GM13977 (cell line): ENCODE results near the gene ALK.

ENCODE experiments used
- DNase-seq: peaks from one replicate; pipeline ENCODE4 v3.0.0; 2012; ENCODE audit warnings: low spot score
- in situ Hi-C: fragments of 300-500 bp; cut with MboI; formaldehyde crosslinking; loops from one replicate; pipeline ENCODE4 v1.12.0; 2022; ENCODE audit warnings: low sequenced_read_pairs, low pct_unique_long_range_greater_than_20kb, mixed read lengths, inconsistent platforms; ENCODE audit not compliant: unreplicated experiment
- TF ChIP-seq, protein P1 (sequence below): IDR thresholded peaks from 2 replicates; pipeline ENCODE4 v1.5.1; 2012; ENCODE audit warnings: mild to moderate bottlenecking, control low read depth; ENCODE audit not compliant: insufficient read depth; ENCODE audit errors: extremely low read depth, missing control alignments

The ALK gene

DNA sequence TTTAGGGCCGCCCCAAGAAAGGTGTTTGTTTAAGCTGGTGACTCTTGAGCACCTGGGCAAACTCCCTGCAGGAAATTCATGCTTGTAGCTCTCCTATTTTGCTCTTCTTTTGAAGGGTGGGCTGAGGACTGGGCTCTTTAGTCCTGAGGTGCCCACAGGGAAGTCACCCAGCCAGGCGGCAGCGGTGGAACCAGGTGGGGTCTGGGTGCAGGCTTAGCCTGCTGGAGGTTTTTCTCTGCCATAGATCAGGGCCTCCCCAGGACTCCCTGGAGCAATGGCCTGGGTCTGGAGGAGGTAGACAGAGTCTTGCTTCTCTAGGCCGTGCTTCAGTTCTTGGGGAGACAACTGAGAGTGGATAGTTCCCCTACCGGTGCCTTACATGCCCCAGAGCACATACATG, 706.3 kb downstream of the ALK start:
- TF ChIP-seq, protein P1, sequence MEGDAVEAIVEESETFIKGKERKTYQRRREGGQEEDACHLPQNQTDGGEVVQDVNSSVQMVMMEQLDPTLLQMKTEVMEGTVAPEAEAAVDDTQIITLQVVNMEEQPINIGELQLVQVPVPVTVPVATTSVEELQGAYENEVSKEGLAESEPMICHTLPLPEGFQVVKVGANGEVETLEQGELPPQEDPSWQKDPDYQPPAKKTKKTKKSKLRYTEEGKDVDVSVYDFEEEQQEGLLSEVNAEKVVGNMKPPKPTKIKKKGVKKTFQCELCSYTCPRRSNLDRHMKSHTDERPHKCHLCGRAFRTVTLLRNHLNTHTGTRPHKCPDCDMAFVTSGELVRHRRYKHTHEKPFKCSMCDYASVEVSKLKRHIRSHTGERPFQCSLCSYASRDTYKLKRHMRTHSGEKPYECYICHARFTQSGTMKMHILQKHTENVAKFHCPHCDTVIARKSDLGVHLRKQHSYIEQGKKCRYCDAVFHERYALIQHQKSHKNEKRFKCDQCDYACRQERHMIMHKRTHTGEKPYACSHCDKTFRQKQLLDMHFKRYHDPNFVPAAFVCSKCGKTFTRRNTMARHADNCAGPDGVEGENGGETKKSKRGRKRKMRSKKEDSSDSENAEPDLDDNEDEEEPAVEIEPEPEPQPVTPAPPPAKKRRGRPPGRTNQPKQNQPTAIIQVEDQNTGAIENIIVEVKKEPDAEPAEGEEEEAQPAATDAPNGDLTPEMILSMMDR, result no peak
- in situ Hi-C loops, result no loop called here
- DNase-seq, result no peak

- in situ Hi-C loops, result no loop called here
- DNase-seq, result no peak
- TF ChIP-seq, protein P1, result no peak
Observed at GRCh38 chr2:29213888-29214291, 707.5 kb downstream of the ALK start.

DNA sequence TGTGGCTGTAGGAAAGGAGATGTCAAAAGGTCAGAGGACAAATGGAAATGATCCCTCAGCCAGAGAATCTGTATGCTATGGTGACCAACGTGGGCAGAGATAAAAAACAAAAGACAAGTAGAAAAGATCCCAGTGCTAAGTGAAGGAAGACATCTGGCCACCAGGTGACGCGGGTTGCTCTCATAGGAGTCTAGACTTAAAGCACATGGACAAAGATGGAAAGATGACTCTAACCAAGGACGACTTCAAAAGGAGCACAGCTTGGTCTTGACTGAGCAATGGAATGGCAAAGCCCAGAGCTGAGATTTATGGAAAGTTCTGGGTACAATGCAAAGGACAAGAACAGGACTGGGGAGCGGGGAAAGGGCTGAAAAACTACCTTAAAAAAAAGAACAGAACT, 709.4 kb downstream of the ALK start:
- in situ Hi-C loops, result no loop called here
- no peak for DNase-seq
- TF ChIP-seq, protein P1, result no peak

GRCh38 chr2:29209551-29209950, 711.8 kb downstream of the ALK start:
- TF ChIP-seq, protein P1, result no peak
- in situ Hi-C loops, result no loop called here
- no peak for DNase-seq

DNA sequence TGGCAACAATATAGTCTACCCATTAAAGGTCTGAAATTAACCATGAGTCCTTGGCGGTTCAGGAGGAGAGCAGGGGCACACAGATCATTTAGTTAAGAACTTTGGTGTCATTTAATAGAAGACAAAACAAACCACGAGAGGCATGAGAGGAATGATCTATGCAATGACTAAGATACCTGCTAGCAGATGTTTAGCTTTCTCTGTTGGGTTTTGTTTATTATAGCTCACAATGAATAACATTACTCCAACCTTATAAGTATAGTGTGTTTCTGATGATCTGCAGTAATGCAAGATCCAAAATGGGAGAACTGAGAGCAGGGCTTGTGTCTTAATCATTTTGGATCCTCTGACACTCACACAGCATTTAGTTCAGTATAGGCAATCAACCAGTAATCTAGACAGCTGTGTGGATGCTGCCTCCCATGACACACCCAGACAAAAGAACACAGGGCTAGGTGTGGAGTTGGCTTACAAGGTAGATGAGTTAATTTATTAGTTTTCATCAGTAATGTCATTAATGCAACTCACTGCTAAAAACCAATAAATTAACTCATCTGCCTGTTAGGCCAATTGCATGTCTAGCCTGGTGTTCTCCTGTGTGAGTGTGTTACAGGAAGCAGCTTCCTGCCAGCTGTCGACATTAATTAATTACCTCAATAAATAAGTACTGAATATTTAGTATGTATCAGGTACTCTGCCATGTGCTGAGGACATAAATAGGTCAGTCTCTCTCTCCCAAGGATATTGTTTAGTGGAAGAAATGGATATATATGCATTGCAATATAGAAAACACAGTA, 713.8 kb downstream of the ALK start:
- in situ Hi-C loops, result no loop called here
- no peak for DNase-seq
- TF ChIP-seq, protein P1, result no peak

GRCh38 chr2:29206941-29207340, 714.4 kb downstream of the ALK start:
- TF ChIP-seq, protein P1, result no peak
- in situ Hi-C loops, result no loop called here
- no peak for DNase-seq
